Stimulated activated CD4-positive, alpha-beta T cell treated with anti-CD3 and anti-CD28 coated beads, TNF-alpha, amount 100 ng/mL, for 24 hours (primary cell): Measurements from ENCODE around the gene HPGDS.

Experiments used
- DNase-seq, 3 experiments: peaks; one replicate each; pipeline ENCODE4 v3.0.0-alpha.2; 2020; ENCODE audit warnings: low read depth in 3 of 3

Gene HPGDS

GRCh38 chr4:94256144-94256783 lies 86.4 kb downstream of the HPGDS start:
- DNase-seq = no peak

- no peak for DNase-seq
These were observed 89.6 kb downstream of the HPGDS start for GRCh38 chr4:94253036-94253435.

- DNase-seq = no peak
These were observed 91.5 kb downstream of the HPGDS start for GRCh38 chr4:94251094-94251493.
